Mesodermal cell (in vitro differentiated cells): ENCODE measurements around the gene ITPK1.

ENCODE experiments used
- H3K27ac ChIP-seq: 2 replicates; pipeline ENCODE4 v1.7.0; 2013; ENCODE audit warnings: mild to moderate bottlenecking, low read depth, low read length, moderate library complexity; ENCODE audit not compliant: severe bottlenecking
- H3K36me3 ChIP-seq: 2 replicates; pipeline ENCODE4 v1.7.1; 2013; ENCODE audit warnings: mild to moderate bottlenecking, low read length, moderate library complexity; ENCODE audit not compliant: control insufficient read depth, insufficient read depth
- H3K4me1 ChIP-seq: one replicate; pipeline ENCODE4 v1.7.1; 2013; ENCODE audit warnings: mild to moderate bottlenecking, low read length; ENCODE audit not compliant: insufficient read depth, control insufficient read depth, poor library complexity, severe bottlenecking
- H3K4me3 ChIP-seq: 2 replicates; pipeline ENCODE4 v1.7.0; 2013; ENCODE audit warnings: low read length, control low read depth, mild to moderate bottlenecking; ENCODE audit not compliant: insufficient read depth, poor library complexity, severe bottlenecking; ENCODE audit errors: extremely low read depth
- H3K9me3 ChIP-seq: 2 replicates; pipeline ENCODE4 v1.7.1; 2013; ENCODE audit warnings: mild to moderate bottlenecking, low read length, moderate library complexity; ENCODE audit not compliant: control insufficient read depth
- WGBS, 2 experiments: methylation state at CpG; one replicate each; pipeline ENCODE4 v1.1.5; 2013; ENCODE audit warnings: missing lambda C conversion rate in 2 of 2; ENCODE audit not compliant: insufficient coverage in 2 of 2; 5-methylcytosine and 5-hydroxymethylcytosine counted together

The ITPK1 gene

DNA sequence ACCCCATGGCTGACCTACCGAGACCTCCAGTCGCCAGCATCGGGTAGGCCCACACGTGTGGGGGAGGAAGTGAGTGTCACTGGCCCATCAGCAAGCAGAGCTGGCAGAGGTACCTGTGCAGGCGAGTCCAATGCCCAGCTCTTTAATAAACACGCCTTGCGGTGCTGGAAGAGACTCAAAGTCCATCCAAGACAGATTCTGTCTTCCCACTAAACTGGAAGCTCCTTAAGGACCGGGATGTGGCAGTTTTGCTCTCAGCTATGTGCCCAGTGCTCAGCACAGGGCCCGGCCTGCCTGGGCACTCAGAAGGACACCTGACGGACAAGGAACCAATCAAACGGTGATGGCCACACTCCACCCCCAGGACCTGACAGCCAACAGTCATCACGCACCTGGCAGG is 65.0 kb downstream of the ITPK1 start:
- Histone ChIP-seq H3K9me3 (no peaks in the 10 kb centered on the region), H3K4me3 (no peak overlapping the region), H3K4me1 (peaks cover 19% of the 10 kb centered on the region), H3K36me3 (no peaks in the 10 kb centered on the region), H3K27ac (no peak overlapping the region)
- 83 to 87% methylated on average over 11 to 12 of the region's 12 CpGs for WGBS, 2 experiments

DNA sequence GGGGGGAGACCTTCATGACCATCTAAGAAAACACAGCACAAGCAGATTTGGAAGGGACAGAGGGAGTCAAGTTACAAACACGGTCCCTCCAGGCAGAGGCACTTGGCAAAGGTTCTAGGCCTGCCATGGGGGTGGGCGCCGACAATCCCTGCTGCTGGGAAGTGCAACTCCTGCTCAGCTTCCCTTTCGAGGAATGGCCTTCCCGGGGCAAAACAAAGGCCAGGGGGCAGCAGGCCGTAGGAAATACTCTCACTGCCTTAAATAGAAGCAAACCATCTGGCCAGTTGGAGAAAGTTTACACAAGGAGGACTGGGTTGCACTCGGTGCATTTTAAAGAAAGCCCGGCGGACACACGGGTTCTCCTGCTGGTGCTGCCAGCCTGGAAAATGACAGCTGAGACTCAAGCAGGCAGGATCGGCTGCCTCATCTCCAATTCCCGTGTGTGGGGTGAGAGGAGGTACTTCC is 65.8 kb downstream of the ITPK1 start:
- 60 to 65% methylated on average over 10 to 11 of the region's 12 CpGs for WGBS, 2 experiments
- H3K36me3 ChIP-seq, result no peaks in the 10 kb centered on the region
- H3K4me3 ChIP-seq, result no peak overlapping the region
- no peaks in the 10 kb centered on the region for H3K9me3 ChIP-seq
- peaks cover 27% of the 10 kb centered on the region for H3K4me1 ChIP-seq
- H3K27ac ChIP-seq, result no peak overlapping the region

DNA sequence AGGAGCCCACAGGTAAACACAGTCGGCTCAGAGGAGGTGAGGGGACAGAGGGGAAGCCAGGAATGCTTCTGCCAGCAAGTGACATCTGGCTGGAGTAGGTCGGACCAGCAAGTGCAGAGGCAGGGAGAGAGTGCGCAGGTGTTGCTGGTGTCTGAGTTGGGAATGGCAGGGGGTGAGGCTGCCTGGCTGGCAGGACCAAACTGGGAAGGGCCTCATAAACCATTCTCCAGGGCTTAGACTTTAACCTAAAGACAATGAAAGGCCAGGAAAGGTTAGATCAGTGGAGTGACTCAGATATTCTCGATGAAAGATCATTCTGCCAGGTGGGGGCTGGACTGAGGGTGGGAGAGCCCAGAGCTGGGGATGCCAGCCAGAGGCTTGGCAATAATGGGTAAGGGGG is 66.4 kb downstream of the ITPK1 start:
- WGBS, 2 experiments, result 89 to 92% methylated on average over 3 to 4 of the region's 4 CpGs
- Histone ChIP-seq H3K4me3 (no peak overlapping the region), H3K36me3 (no peaks in the 10 kb centered on the region), H3K27ac (no peak overlapping the region), H3K9me3 (no peaks in the 10 kb centered on the region), H3K4me1 (peaks cover 32% of the 10 kb centered on the region)

DNA sequence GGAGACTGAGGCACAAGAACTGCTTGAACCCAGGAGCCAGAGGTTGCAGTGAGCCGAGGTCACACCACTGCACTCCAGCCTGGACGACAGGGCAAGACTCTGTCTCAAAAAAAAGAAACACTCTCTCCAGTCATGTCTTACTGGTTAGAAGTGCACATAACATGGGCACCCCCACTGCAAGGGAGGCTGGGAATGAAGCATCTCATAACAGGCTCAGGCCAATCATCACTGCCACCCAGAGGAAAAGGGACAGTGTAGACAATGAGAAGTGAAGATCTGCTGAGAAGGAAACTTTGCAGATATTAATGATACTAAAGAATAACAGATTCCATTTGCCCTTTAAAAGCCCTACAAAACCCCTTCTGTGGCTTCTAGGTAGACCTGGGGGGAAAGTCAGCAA is 66.9 kb downstream of the ITPK1 start:
- H3K27ac ChIP-seq, result no peak overlapping the region
- peaks cover 37% of the 10 kb centered on the region for H3K4me1 ChIP-seq
- H3K4me3 ChIP-seq, result no peak overlapping the region
- 100% methylated on average over 1 to 2 of the region's 2 CpGs for WGBS, 2 experiments
- no peaks in the 10 kb centered on the region for H3K36me3 ChIP-seq
- no peaks in the 10 kb centered on the region for H3K9me3 ChIP-seq

DNA sequence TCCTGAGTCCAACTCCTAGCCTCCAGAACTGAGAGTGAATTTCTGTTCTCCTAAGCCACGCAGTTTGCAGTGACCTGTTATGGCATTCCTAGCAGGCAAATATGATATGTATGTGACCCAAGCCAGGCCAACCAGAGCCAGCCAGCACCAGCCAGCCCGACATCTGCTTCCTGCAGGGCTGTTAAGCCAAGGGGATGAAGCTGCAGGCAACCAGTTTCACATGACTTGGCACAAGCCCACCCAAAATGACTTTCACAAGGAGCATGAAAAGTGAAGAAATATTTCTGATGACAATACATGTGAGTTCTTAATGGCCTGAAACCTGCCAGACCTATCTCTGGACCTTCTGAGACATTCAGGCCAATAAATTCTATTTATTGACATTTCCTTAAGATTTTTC is 68.1 kb downstream of the ITPK1 start:
- no peaks in the 10 kb centered on the region for H3K36me3 ChIP-seq
- peaks cover 47% of the 10 kb centered on the region for H3K4me1 ChIP-seq
- H3K4me3 ChIP-seq, result no peak overlapping the region
- 86 to 100% methylated on average over 1 to 2 of the region's 2 CpGs for WGBS, 2 experiments
- H3K27ac ChIP-seq, result no peak overlapping the region
- no peaks in the 10 kb centered on the region for H3K9me3 ChIP-seq

DNA sequence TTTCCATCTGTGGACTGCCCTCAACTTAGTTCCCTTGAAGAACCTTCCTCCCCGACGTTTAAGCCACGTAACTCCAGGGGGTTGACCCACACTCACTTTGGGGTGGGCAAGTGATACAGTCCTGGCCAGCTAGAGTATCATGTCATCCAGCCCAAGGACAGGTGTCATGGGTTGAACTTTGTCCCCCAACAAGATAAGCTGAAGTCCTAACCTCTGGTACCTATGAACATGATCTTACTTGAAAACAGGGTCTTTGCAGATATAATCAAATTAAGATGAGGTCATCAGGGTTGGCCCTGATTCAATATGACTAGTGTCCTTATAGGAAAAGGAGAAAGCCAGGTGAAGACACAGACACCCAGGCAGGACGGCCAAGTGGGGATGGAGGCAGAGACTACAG is 68.6 kb downstream of the ITPK1 start:
- WGBS, 2 experiments, result 86 to 90% methylated on average over 2 to 4 of the region's 4 CpGs
- Histone ChIP-seq H3K4me1 (peaks cover 47% of the 10 kb centered on the region), H3K4me3 (no peak overlapping the region), H3K9me3 (no peaks in the 10 kb centered on the region), H3K36me3 (no peaks in the 10 kb centered on the region), H3K27ac (no peak overlapping the region)

DNA sequence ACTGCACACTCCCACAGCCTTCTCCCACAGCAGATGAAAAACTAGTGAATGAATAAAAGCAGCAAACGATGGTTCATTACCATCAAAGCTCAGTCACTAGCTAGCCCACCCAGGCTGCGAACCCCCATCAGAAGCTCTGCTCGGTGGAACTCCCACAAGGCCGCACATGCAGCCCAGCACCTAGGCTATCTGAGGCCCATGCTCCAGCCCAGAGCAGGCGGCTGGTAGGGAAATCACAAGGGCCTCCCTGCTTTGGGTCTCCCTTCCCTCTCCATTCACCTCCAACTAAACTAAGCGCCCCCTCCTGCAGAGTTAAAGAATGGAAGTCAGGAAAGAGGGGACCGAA is 69.0 kb downstream of the ITPK1 start:
- H3K4me3 ChIP-seq, result no peak overlapping the region
- no peaks in the 10 kb centered on the region for H3K9me3 ChIP-seq
- H3K4me1 ChIP-seq, result peaks cover 47% of the 10 kb centered on the region
- WGBS, 2 experiments, result 76 to 84% methylated on average over 5 of the region's 7 CpGs
- no peak overlapping the region for H3K27ac ChIP-seq
- H3K36me3 ChIP-seq, result no peaks in the 10 kb centered on the region

DNA sequence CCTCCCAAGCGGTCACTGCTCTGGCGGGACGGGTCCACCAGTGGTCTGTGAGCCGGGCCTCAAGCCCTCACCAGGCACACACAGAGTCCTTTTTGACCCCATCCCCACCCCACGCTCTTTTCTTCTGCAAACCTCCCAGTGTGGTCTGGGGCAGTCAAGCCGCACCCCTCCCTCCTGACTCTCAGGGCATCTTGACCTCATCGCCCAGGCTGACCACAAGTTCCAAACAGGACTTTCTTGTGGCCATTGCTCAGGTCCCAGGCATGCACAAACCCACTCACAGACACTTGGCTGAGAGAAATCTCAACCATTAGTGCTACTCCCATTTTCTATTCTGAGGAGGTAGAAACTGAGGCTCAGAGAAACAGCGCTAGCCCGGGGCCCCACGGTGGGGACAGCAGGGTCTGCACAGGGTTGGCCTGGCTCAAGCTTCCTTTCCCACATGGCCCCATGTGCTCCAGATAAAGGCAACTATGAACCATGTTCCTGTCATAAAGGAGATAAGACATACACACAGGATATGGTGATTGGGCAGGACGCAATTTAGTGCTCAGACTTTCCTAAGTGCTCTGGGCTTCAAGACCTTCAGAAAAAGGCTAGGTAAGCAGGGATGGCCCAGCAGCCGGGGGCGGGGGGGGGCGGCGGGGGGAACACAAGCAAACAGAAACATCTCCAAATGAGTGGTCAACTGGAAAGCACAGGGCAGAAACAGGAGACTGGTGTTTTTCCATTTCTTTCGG is 69.6 kb downstream of the ITPK1 start:
- WGBS, 2 experiments, result 85 to 93% methylated on average over 11 to 13 of the region's 16 CpGs
- Histone ChIP-seq H3K4me3 (no peak overlapping the region), H3K36me3 (no peaks in the 10 kb centered on the region), H3K9me3 (no peaks in the 10 kb centered on the region), H3K27ac (no peak overlapping the region), H3K4me1 (peaks cover 51% of the 10 kb centered on the region)

DNA sequence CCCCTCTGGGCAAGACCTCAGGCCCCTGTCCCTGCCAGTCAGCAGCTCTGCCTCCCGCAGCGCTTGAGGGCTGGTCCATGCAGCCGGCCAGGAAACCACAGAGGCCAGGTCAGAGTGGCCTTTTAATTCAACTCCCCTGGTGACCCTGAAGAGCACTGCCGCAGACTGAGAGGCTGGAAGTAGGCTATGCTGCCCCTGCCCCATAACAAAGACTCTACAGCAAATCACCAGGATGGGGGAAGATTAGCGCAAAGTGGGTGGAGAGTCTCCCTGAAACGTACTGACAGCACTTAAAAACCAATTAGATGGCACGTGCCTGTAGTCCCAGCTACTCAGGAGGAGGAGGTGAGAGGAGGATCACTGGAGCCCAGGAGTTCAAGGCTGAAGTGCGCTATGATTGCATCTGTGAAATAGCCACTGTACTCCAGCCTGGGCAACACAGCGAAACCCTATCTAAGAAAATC is 70.5 kb downstream of the ITPK1 start:
- Histone ChIP-seq H3K27ac (no peak overlapping the region), H3K4me1 (peaks cover 51% of the 10 kb centered on the region), H3K9me3 (no peaks in the 10 kb centered on the region), H3K4me3 (no peak overlapping the region), H3K36me3 (no peaks in the 10 kb centered on the region)
- 21 to 30% methylated on average over 8 to 9 of the region's 9 CpGs for WGBS, 2 experiments

DNA sequence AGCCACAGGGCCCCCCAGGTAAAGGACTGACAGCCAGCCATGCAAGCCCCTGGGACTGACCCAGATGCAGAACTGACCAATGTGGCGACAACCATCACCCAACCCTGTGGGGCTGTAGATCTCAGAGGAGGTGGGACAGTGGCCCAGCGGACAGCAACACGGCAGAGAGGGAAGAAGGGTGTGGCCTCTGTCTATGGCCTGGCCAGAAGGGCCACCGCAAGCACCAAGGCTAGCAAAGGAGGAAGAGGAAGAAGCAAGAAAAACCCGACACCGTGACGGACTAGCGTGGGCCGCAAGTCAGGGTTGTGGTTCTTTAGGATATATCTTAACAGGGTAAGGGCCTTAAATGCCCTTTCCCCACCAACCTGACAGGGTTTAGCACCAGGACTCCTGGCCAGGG is 71.2 kb downstream of the ITPK1 start:
- H3K36me3 ChIP-seq, result no peaks in the 10 kb centered on the region
- H3K4me1 ChIP-seq, result peaks cover 45% of the 10 kb centered on the region
- H3K27ac ChIP-seq, result no peak overlapping the region
- no peaks in the 10 kb centered on the region for H3K9me3 ChIP-seq
- no peak overlapping the region for H3K4me3 ChIP-seq
- 81 to 97% methylated on average over 4 to 6 of the region's 9 CpGs for WGBS, 2 experiments

DNA sequence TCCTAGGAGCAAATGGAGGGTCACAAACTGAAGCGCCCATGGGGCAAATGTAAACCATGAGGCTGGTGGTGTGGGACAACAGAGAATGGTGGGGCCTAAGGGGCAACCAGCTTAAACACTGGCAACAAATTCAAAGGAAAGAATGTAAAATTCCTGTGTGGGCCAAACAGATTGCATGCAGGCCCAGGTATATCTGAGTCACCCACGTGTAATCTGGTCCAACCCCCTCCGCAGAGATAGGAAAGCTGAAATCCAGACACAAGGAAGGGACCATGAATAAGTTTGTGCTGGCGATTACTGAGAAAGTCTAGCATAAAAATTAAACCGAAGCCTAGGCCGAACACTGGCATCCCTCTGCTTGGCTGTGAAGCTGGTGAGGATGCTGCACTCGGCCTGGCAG is 71.6 kb downstream of the ITPK1 start:
- Histone ChIP-seq H3K4me3 (no peak overlapping the region), H3K4me1 (peaks cover 45% of the 10 kb centered on the region), H3K27ac (no peak overlapping the region), H3K9me3 (no peaks in the 10 kb centered on the region), H3K36me3 (no peaks in the 10 kb centered on the region)
- WGBS, 2 experiments, result 84 to 92% methylated on average over 6 to 7 of the region's 7 CpGs
